Neural progenitor cell (in vitro differentiated cells): ENCODE results near the gene QKI.

Experiments
- CTCF ChIP-seq: fragments of 200-600 bp; sonication (generic); IDR thresholded peaks from 2 replicates; pipeline ENCODE4 v1.5.1; 2017; ENCODE audit warnings: antibody characterized with exemption, mild to moderate bottlenecking
- EZH2 ChIP-seq: fragments of 200-600 bp; sonication (generic); IDR thresholded peaks from 2 replicates; pipeline ENCODE4 v1.6.1; 2017; ENCODE audit warnings: antibody characterized with exemption, mild to moderate bottlenecking, moderate library complexity
- EZH2phosphoT487 ChIP-seq: fragments of 200-600 bp; sonication (generic); IDR thresholded peaks from 2 replicates; pipeline ENCODE4 v1.6.1; 2017; ENCODE audit warnings: antibody characterized with exemption

GRCh38 chr6:163554032-163554431 lies 139.5 kb downstream of the QKI start:
- no peak for TF ChIP-seq EZH2
- TF ChIP-seq CTCF, result no peak
- no peak for TF ChIP-seq EZH2phosphoT487
